ENCODE data around the gene FFAR2. TPM values are rescaled to one million over a fixed set of nuclear protein-coding genes. Genes with fewer than 3 reads are reported as not detected.
"Not testable (repeated sequence)": the region's sequence is repeated elsewhere in the genome, so short reads cannot be mapped to it uniquely, and the experiment has no call there.

Gene FFAR2
- total RNA-seq = 1 to 10 TPM in 2 of 5 experiments, not detected in 3; 2.2 to 7.1 TPM
- polyA plus RNA-seq = not detected
- total RNA-seq = not detected

DNA sequence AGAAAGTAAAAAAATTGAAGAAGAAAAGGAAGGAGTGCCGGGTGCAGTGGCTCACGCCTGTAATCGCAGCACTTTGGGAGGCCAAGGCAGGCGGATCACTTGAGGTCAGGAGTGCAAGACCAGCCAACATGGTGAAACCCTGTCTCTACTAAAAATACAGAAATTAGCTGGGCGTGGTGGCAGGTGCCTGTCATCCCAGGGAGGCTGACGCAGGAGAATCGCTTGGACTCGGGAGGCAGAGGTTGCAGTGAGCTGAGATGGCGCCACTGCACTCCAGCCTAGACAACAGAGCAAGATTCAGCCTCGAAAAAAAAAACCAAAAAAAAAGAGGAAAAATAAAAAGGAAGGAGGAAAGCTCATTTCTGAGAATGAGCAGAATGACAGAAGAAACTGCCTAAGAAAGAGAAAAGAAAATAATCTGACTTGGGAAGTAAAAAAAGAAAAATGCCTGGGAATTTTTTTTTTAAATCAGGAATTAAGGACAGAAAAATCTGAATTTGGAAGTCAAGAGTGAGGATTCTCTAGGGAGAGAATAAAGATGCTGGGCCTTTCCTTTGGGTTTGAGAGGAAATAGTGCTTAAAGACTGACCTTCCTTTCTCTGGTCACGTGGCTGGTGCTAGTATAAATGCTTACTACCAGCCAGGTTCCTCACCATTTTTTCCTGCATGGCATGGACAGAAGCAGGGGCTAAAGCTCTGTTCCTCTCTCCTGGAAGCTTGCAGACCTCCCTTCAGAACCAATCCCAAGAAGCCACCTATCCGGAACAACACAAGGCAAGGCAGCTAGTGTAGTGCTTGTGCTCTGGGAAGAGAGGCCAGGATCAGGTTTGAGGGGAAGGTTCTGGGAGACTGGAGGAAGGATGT lies at the start of gene FFAR2:
FFAR2 (plus strand) TSS at position 652 of the 864 bp plus-strand sequence. CDS start 1,458 bp downstream, outside the sequence.
- ATAC-seq (no peak), DNase-seq (no peak)
- Histone ChIP-seq H3K27me3 (ENCODE audit: control insufficient read depth in 2 of 2, insufficient read depth in 2 of 2, low read length in 2 of 2) (no peaks in the 10 kb centered on the region), H3K4me1 (ENCODE audit: control insufficient read depth in 2 of 2, insufficient read depth in 2 of 2, low read length in 2 of 2) (peaks cover 7 to 28% of the 10 kb centered on the region in 2 donors), H3K9me3 (ENCODE audit: control insufficient read depth in 2 of 3, low read length in 3 of 3) (no peaks in the 10 kb centered on the region), H3K4me3 (ENCODE audit: low read length) (no peak within 1 kb of the TSS), H3K36me3 (ENCODE audit: control insufficient read depth in 2 of 3, insufficient read depth in 3 of 3, low read length in 3 of 3) (no peaks in the 10 kb centered on the region), H3K27ac (ENCODE audit: low read depth, low read length) (no peak within 1 kb of the TSS)
- intact Hi-C loops (cut with micrococcal nuclease) = no loop called here
- Mint-ChIP-seq H3K9me3 (peaks cover 0 to 7% (median 0%) of the 10 kb centered on the region in 11 donors), H3K4me3 (no peak within 1 kb of the TSS), H3K27me3 (peaks cover 8 to 46% (median 9%) of the 10 kb centered on the region in 5 donors), H3K27ac (peak within 1 kb of the TSS in 1 of 9 donors; percentile 14), H3K4me1 (peaks cover 14 to 43% (median 28%) of the 10 kb centered on the region in 7 donors), H3K36me3 (peaks cover 0 to 4% (median 0%) of the 10 kb centered on the region in 5 donors)
- ChIA-PET POLR2A (no interaction called here), CTCF (no interaction called here)

DNA sequence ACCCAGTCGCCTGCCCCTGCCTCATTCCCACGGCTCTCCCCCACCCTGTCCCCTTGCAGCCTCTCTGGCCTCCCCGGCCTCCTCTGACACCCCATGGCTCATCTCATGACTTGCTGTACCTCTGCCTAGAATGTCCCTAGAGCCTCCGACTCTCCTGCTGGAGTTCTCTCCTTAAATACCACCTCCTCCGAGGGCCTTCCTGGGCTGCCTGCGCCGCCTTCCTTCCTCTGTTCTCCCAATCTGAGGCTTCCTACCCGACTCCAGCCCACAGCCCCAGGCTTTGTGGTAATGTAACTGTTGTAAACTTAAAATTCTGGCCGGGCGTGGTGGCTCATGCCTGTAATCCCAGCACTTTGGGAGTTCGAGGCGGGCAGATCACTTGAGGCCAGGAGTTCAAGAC lies 49.5 kb upstream of the FFAR2 start:
- H3K27ac Mint-ChIP-seq = no peak overlapping the region
- H3K27me3 Mint-ChIP-seq = peaks cover 0 to 3% (median 0%) of the 10 kb centered on the region in 5 donors
- intact Hi-C loops (cut with micrococcal nuclease) = no loop called here
- no peak overlapping the region for H3K4me3 Mint-ChIP-seq
- no peak for ATAC-seq
- Histone ChIP-seq H3K4me3 (ENCODE audit: low read length) (no peak overlapping the region), H3K36me3 (ENCODE audit: control insufficient read depth in 2 of 3, insufficient read depth in 3 of 3, low read length in 3 of 3) (no peaks in the 10 kb centered on the region), H3K27me3 (ENCODE audit: control insufficient read depth in 2 of 2, insufficient read depth in 2 of 2, low read length in 2 of 2) (no peaks in the 10 kb centered on the region), H3K27ac (ENCODE audit: low read depth, low read length) (no peak overlapping the region), H3K9me3 (ENCODE audit: control insufficient read depth in 2 of 3, low read length in 3 of 3) (no peaks in the 10 kb centered on the region), H3K4me1 (ENCODE audit: control insufficient read depth in 2 of 2, insufficient read depth in 2 of 2, low read length in 2 of 2) (no peaks in the 10 kb centered on the region)
- DNase-seq = no peak
- H3K36me3 Mint-ChIP-seq = no peaks in the 10 kb centered on the region
- H3K9me3 Mint-ChIP-seq = peaks cover 0 to 1% (median 0%) of the 10 kb centered on the region in 11 donors
- ChIA-PET POLR2A (no interaction called here), CTCF (no interaction called here)
- peaks cover 0 to 2% (median 0%) of the 10 kb centered on the region in 7 donors for H3K4me1 Mint-ChIP-seq

DNA sequence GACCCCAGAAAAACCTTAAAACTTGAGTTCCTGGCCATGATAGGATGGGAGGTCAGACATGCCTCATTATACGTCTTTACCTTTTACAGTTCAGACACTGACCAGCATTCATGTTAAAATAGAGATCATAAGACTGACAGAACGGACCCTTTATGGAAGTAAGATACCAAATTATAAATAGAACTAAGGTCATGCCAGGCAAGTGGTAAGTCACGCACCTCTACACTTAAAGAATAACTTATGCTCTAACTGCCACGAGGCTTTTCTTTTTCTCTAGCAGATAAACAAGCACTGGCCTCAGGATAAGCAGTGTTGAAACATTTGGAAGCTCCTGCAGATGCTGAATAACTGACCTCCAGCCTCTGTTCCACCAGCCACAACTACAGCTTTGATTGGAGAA lies 48.8 kb upstream of the FFAR2 start:
- H3K4me3 Mint-ChIP-seq = no peak overlapping the region
- peaks cover 0 to 3% (median 0%) of the 10 kb centered on the region in 5 donors for H3K27me3 Mint-ChIP-seq
- no peaks in the 10 kb centered on the region for H3K27me3 ChIP-seq (ENCODE audit: control insufficient read depth in 2 of 2, insufficient read depth in 2 of 2, low read length in 2 of 2)
- ATAC-seq (no peak), DNase-seq (no peak)
- H3K9me3 ChIP-seq (ENCODE audit: control insufficient read depth in 2 of 3, low read length in 3 of 3) = no peaks in the 10 kb centered on the region
- peaks cover 0 to 1% (median 0%) of the 10 kb centered on the region in 11 donors for H3K9me3 Mint-ChIP-seq
- H3K4me3 ChIP-seq (ENCODE audit: low read length) = no peak overlapping the region
- H3K36me3 ChIP-seq (ENCODE audit: control insufficient read depth in 2 of 3, insufficient read depth in 3 of 3, low read length in 3 of 3) = no peaks in the 10 kb centered on the region
- no peaks in the 10 kb centered on the region for H3K4me1 ChIP-seq (ENCODE audit: control insufficient read depth in 2 of 2, insufficient read depth in 2 of 2, low read length in 2 of 2)
- H3K27ac ChIP-seq (ENCODE audit: low read depth, low read length) = no peak overlapping the region
- H3K27ac Mint-ChIP-seq = peak overlapping the region in 1 of 9 donors; percentile 31
- POLR2A ChIA-PET = no interaction called here
- intact Hi-C loops (cut with micrococcal nuclease) = no loop called here
- no peaks in the 10 kb centered on the region for H3K36me3 Mint-ChIP-seq
- H3K4me1 Mint-ChIP-seq = peaks cover 0 to 2% (median 0%) of the 10 kb centered on the region in 7 donors
- CTCF ChIA-PET = no interaction called here

DNA sequence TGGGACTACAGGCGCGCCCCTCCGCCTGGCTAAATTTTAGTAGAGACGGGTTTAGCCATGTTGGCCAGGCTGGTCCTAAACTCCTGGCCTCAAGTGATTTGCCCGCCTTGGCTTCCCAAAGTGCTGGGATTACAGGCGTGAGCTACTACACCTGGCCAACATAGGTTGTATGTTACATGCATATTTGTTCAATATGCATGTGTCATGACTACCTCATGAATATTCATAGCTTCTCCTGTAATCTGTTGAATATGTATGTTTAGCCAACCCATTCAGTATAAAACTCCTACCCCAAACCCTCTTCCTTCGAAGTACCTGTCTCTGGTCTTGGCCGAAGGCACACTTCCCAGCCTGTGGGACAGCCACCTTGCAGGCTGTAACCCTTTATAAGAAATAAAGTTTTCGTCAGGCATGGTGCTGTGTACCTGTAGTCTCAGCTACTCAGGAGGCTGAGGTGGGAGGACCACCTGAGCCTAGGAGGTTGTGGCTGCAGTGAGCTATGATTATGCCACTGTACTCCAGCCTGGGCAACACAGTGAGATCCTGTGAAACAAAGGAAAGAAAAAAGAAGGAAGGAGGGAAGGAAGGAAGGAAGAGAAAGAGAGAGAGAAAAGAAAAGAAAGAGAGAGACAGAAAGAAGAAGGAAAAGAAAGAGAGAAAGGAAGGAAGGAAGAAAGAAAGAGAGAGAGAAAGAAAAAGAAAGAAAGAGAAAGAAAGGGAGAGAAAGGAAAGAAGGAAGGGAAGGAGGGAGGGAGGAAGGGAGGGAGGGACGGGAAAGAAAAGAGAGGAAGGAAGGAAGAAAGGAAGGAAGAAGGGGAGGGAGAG lies 47.9 kb upstream of the FFAR2 start:
- ATAC-seq = no peak
- Mint-ChIP-seq H3K4me1 (peaks cover 0 to 3% (median 0%) of the 10 kb centered on the region in 7 donors), H3K27ac (no peak overlapping the region), H3K36me3 (no peaks in the 10 kb centered on the region), H3K27me3 (peaks cover 0 to 3% (median 0%) of the 10 kb centered on the region in 5 donors), H3K9me3 (peaks cover 0 to 1% (median 0%) of the 10 kb centered on the region in 11 donors), H3K4me3 (no peak overlapping the region)
- CTCF ChIA-PET = no interaction called here
- H3K36me3 ChIP-seq (ENCODE audit: control insufficient read depth in 2 of 3, insufficient read depth in 3 of 3, low read length in 3 of 3) = no peaks in the 10 kb centered on the region
- POLR2A ChIA-PET = no interaction called here
- no peaks in the 10 kb centered on the region for H3K9me3 ChIP-seq (ENCODE audit: control insufficient read depth in 2 of 3, low read length in 3 of 3)
- no peak overlapping the region for H3K27ac ChIP-seq (ENCODE audit: low read depth, low read length)
- no peak for DNase-seq
- no peak overlapping the region for H3K4me3 ChIP-seq (ENCODE audit: low read length)
- no peaks in the 10 kb centered on the region for H3K27me3 ChIP-seq (ENCODE audit: control insufficient read depth in 2 of 2, insufficient read depth in 2 of 2, low read length in 2 of 2)
- intact Hi-C loops (cut with micrococcal nuclease) = no loop called here
- no peaks in the 10 kb centered on the region for H3K4me1 ChIP-seq (ENCODE audit: control insufficient read depth in 2 of 2, insufficient read depth in 2 of 2, low read length in 2 of 2)

DNA sequence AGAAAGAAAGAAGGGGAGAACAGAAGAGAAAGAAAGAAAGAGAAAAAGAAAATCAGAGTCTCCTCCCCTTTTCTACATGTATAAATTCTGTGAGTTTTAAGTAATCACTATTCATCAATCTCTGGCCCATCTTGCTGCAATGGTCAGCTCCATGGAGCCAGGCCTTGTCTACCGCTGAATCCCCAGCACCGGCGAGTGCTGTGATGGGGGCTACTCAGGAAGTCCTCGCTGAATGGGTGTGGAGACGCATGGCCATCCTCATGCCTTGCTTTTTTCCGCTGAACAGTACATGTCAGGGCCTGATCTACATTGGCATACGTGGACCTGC lies 47.3 kb upstream of the FFAR2 start:
- DNase-seq (no peak), ATAC-seq (no peak)
- Mint-ChIP-seq H3K4me1 (peaks cover 0 to 3% (median 0%) of the 10 kb centered on the region in 7 donors), H3K27me3 (peaks cover 0 to 3% (median 0%) of the 10 kb centered on the region in 5 donors), H3K4me3 (no peak overlapping the region), H3K9me3 (peaks cover 0 to 1% (median 0%) of the 10 kb centered on the region in 11 donors), H3K27ac (no peak overlapping the region), H3K36me3 (no peaks in the 10 kb centered on the region)
- H3K4me3 ChIP-seq (ENCODE audit: low read length) = no peak overlapping the region
- no peaks in the 10 kb centered on the region for H3K4me1 ChIP-seq (ENCODE audit: control insufficient read depth in 2 of 2, insufficient read depth in 2 of 2, low read length in 2 of 2)
- ChIA-PET CTCF (no interaction called here), POLR2A (no interaction called here)
- no peaks in the 10 kb centered on the region for H3K9me3 ChIP-seq (ENCODE audit: control insufficient read depth in 2 of 3, low read length in 3 of 3)
- no peaks in the 10 kb centered on the region for H3K27me3 ChIP-seq (ENCODE audit: control insufficient read depth in 2 of 2, insufficient read depth in 2 of 2, low read length in 2 of 2)
- no peaks in the 10 kb centered on the region for H3K36me3 ChIP-seq (ENCODE audit: control insufficient read depth in 2 of 3, insufficient read depth in 3 of 3, low read length in 3 of 3)
- H3K27ac ChIP-seq (ENCODE audit: low read depth, low read length) = no peak overlapping the region
- intact Hi-C loops (cut with micrococcal nuclease) = no loop called here

DNA sequence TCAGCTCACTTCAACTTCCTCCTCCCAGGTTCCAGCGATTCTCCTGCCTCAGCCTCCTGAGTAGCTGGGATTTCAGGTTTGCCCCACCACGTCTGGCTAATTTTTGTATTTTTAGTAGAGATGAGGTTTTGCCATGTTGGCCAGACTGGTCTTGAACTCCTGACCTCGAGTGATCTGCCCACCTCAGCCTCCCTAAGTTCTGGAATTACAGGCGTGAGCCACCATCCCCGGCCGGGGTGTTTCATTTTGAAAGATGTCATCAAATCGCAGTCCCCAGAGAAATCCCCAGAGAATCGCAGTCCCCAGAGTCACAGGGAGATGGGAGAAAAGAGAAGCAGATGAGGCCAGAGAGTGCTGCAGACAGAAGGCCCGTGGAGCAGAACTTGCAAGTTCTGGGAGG lies 46.6 kb upstream of the FFAR2 start:
- ATAC-seq; H3K27me3 Mint-ChIP-seq; H3K36me3 ChIP-seq (ENCODE audit: control insufficient read depth in 2 of 3, insufficient read depth in 3 of 3, low read length in 3 of 3); H3K4me3 Mint-ChIP-seq; intact Hi-C loops (cut with micrococcal nuclease); DNase-seq; POLR2A ChIA-PET; H3K27me3 ChIP-seq (ENCODE audit: control insufficient read depth in 2 of 2, insufficient read depth in 2 of 2, low read length in 2 of 2); H3K36me3 Mint-ChIP-seq; H3K9me3 Mint-ChIP-seq; CTCF ChIA-PET; H3K4me3 ChIP-seq (ENCODE audit: low read length); H3K9me3 ChIP-seq (ENCODE audit: control insufficient read depth in 2 of 3, low read length in 3 of 3); H3K4me1 Mint-ChIP-seq; H3K27ac ChIP-seq (ENCODE audit: low read depth, low read length); H3K27ac Mint-ChIP-seq; H3K4me1 ChIP-seq (ENCODE audit: control insufficient read depth in 2 of 2, insufficient read depth in 2 of 2, low read length in 2 of 2): not testable (repeated sequence)
